Dendritic cell treated with granulocyte-macrophage colony-stimulating factor and Interleukin-4, amounts not matched to agents 40 ng/mL and 50 ng/mL, for 4 days (primary cell): ENCODE results near the gene CERS1.

Experiments
- H3K27ac Mint-ChIP-seq: one replicate; pipeline ENCODE4 v1.8.0; 2022; ENCODE audit warnings: mild to moderate bottlenecking, mixed read lengths
- H3K27me3 Mint-ChIP-seq: one replicate; pipeline ENCODE4 v1.8.0; 2022; ENCODE audit warnings: mild to moderate bottlenecking, mixed read lengths
- H3K36me3 Mint-ChIP-seq: one replicate; pipeline ENCODE4 v1.8.0; 2022; ENCODE audit warnings: low read depth, mixed read lengths
- H3K4me1 Mint-ChIP-seq: one replicate; pipeline ENCODE4 v1.8.0; 2022; ENCODE audit warnings: low read depth, mixed read lengths
- H3K4me3 Mint-ChIP-seq: one replicate; pipeline ENCODE4 v1.8.0; 2022; ENCODE audit warnings: mild to moderate bottlenecking, moderate library complexity, mixed read lengths
- H3K9me3 Mint-ChIP-seq: one replicate; pipeline ENCODE4 v1.8.0; 2022; ENCODE audit warnings: mixed read lengths
- intact Hi-C: fragments of 100-400 bp; cut with micrococcal nuclease; formaldehyde crosslinking; loops from one replicate; pipeline ENCODE4 v1.15.0; 2022

CERS1 gene

DNA sequence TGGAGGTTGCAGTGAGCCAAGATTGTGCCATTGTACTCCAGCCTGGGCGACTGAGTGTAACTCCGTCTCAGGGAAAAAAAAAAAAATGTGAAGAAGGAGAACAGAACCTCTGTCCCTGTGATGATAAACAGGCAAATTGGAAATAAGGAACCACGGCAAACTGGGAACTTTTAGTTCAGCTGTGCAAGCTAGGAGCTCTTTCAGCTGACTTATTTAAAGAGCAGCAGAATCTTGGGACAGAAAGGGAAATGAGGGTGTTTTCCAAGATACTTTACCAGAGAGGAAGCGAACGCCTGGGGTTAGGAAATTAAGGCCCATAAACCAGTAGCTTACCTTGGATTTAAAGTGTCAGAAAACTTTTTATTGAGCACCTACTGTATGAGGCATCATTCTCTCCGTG, 67.2 kb downstream of the CERS1 start:
- intact Hi-C loops = no loop called here
- Mint-ChIP-seq H3K27me3 (peaks cover 19% of the 10 kb centered on the region), H3K4me3 (no peak overlapping the region), H3K36me3 (peaks cover 16% of the 10 kb centered on the region), H3K4me1 (peaks cover 19% of the 10 kb centered on the region), H3K9me3 (peaks cover 7% of the 10 kb centered on the region), H3K27ac (no peak overlapping the region)
